Parathyroid adenoma (tissue), 2 donors: ENCODE results near the gene INAFM2.
A peak's percentile ranks its signal among the peaks of the same experiment; 100 is the strongest.

ENCODE experiments used
- H2AFZ ChIP-seq: fragments of 300-600 bp; sonication (generic); one replicate; pipeline ENCODE4 v1.7.0; 2017; ENCODE audit warnings: antibody characterized with exemption, mild to moderate bottlenecking
- H3K27ac ChIP-seq: fragments of 300-600 bp; sonication (generic); one replicate; pipeline ENCODE4 v1.7.0; 2017
- H3K27me3 ChIP-seq: fragments of 300-600 bp; sonication (generic); one replicate; pipeline ENCODE4 v1.7.0; 2017; ENCODE audit warnings: low read length; ENCODE audit not compliant: control insufficient read depth, insufficient read depth
- H3K36me3 ChIP-seq: fragments of 300-600 bp; sonication (generic); one replicate; pipeline ENCODE4 v1.7.0; 2017; ENCODE audit warnings: low read length; ENCODE audit not compliant: control insufficient read depth, insufficient read depth
- H3K4me1 ChIP-seq: fragments of 300-600 bp; sonication (generic); one replicate; pipeline ENCODE4 v1.7.0; 2017; ENCODE audit warnings: control low read depth
- H3K4me2 ChIP-seq: fragments of 300-600 bp; sonication (generic); one replicate; pipeline ENCODE4 v1.7.0; 2017; ENCODE audit warnings: low read length
- H3K4me3 ChIP-seq: fragments of 300-600 bp; sonication (generic); one replicate; pipeline ENCODE4 v1.7.0; 2017; ENCODE audit warnings: low read depth, low read length
- H3K79me2 ChIP-seq: fragments of 300-600 bp; sonication (generic); one replicate; pipeline ENCODE4 v1.7.0; 2017; ENCODE audit warnings: control low read depth
- H3K9ac ChIP-seq: fragments of 300-600 bp; sonication (generic); one replicate; pipeline ENCODE4 v1.7.0; 2017; ENCODE audit warnings: mild to moderate bottlenecking
- H3K9me3 ChIP-seq: fragments of 300-600 bp; sonication (generic); one replicate; pipeline ENCODE4 v1.7.0; 2017; ENCODE audit warnings: low read length; ENCODE audit not compliant: control insufficient read depth
- CTCF ChIP-seq: fragments of 300-600 bp; sonication (generic); IDR thresholded peaks from one replicate; pipeline ENCODE4 v1.7.0; 2017; ENCODE audit warnings: antibody characterized with exemption, mild to moderate bottlenecking
- donor health status: primary hyperparathyroidism.

Gene INAFM2

GRCh38 chr15:40322531-40323238, 807 bp upstream of the INAFM2 start:
- TF ChIP-seq CTCF = no peak
- H3K27me3 ChIP-seq = no peaks in the 10 kb centered on the region
- H2AFZ ChIP-seq = peak overlapping the region; percentile 69
- no peak overlapping the region for H3K27ac ChIP-seq
- H3K4me2 ChIP-seq = peak overlapping the region; percentile 62
- H3K4me1 ChIP-seq = peaks cover 3% of the 10 kb centered on the region
- H3K9me3 ChIP-seq = no peaks in the 10 kb centered on the region
- H3K36me3 ChIP-seq = no peaks in the 10 kb centered on the region
- no peak overlapping the region for H3K9ac ChIP-seq
- H3K4me3 ChIP-seq = no peak overlapping the region
- no peaks in the 10 kb centered on the region for H3K79me2 ChIP-seq

- H3K4me1 ChIP-seq = peaks cover 3% of the 10 kb centered on the region
- H2AFZ ChIP-seq = peak overlapping the region; percentile 50
- no peaks in the 10 kb centered on the region for H3K9me3 ChIP-seq
- H3K79me2 ChIP-seq = no peaks in the 10 kb centered on the region
- no peak overlapping the region for H3K9ac ChIP-seq
- no peaks in the 10 kb centered on the region for H3K36me3 ChIP-seq
- no peak overlapping the region for H3K27ac ChIP-seq
- H3K27me3 ChIP-seq = no peaks in the 10 kb centered on the region
- no peak for TF ChIP-seq CTCF
- H3K4me2 ChIP-seq = peak overlapping the region; percentile 78
- peak overlapping the region; percentile 51 for H3K4me3 ChIP-seq
Observed at GRCh38 chr15:40323953-40324937, 753 bp downstream of the INAFM2 start.

DNA sequence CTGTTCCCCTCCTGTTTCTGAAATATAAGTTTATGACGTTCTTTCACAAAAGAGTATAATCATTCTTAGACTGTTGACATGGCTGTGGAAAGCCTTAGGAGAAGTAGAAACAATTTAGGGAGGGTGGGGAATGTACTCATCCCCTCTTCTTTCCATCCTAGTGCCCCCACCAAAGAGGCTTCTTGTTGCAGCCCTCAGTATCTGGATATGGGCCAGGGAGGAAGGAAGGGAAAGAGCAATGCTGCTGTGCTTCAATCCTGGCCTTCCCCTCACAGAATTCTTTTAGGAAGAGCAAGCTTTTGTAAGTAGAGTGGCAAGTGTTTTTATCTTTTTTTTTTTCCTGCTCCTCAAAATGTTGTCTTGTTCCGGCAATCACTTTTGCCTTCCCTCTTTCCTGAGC, 1.7 kb downstream of the INAFM2 start:
- TF ChIP-seq CTCF = no peak
- peak overlapping the region; percentile 78 for H3K4me2 ChIP-seq
- no peaks in the 10 kb centered on the region for H3K9me3 ChIP-seq
- no peak overlapping the region for H2AFZ ChIP-seq
- no peak overlapping the region for H3K4me3 ChIP-seq
- H3K27me3 ChIP-seq = no peaks in the 10 kb centered on the region
- peaks cover 3% of the 10 kb centered on the region for H3K4me1 ChIP-seq
- no peaks in the 10 kb centered on the region for H3K79me2 ChIP-seq
- H3K36me3 ChIP-seq = no peaks in the 10 kb centered on the region
- H3K9ac ChIP-seq = no peak overlapping the region
- no peak overlapping the region for H3K27ac ChIP-seq

DNA sequence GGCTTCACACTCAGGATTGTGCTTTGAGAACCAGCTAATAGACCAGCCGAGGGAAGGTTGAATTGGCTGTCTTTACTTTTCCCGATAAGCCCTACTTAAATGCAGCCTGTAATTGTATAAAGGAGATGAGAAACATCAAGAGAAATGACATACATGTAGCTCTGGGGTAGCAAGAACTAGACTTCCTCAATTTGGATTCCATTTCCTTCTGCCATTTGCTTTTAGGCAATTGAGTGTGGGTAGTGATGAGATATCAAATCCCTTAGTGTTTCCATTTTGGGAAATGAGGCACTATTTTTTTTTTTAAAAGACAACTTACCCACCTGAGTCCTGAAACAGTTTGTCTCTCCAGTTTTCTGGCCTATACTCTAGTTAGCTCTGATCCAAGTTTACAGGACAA, 2.2 kb downstream of the INAFM2 start:
- Histone ChIP-seq H3K9ac (no peak overlapping the region), H3K36me3 (no peaks in the 10 kb centered on the region), H2AFZ (no peak overlapping the region), H3K27ac (no peak overlapping the region), H3K4me2 (peak overlapping the region; percentile 6), H3K4me3 (no peak overlapping the region), H3K79me2 (no peaks in the 10 kb centered on the region), H3K9me3 (no peaks in the 10 kb centered on the region), H3K4me1 (peaks cover 3% of the 10 kb centered on the region), H3K27me3 (no peaks in the 10 kb centered on the region)
- no peak for TF ChIP-seq CTCF
